H1 (cell line): Measurements from ENCODE around the gene HTN1. TPM values are rescaled to one million over a fixed set of nuclear protein-coding genes. Genes with fewer than 3 reads are reported as not detected.
"Not testable (repeated sequence)": the region's sequence is repeated elsewhere in the genome, so short reads cannot be mapped to it uniquely, and the experiment has no call there.

Experiments used
- CTCF ChIA-PET: fragments of 300-600 bp; sonication (Branson Sonifier 250); formaldehyde crosslinking; loops from one replicate; lab custom pipeline; 2021; ENCODE audit not compliant: partially characterized antibody; lab: Charles Lee
- POLR2A ChIA-PET: fragments of 300-600 bp; sonication (Branson Sonifier 250); formaldehyde crosslinking; loops from one replicate; lab custom pipeline; 2021; ENCODE audit warnings: inconsistent platforms; ENCODE audit not compliant: partially characterized antibody; lab: Charles Lee
- DNase-seq, 2 experiments: peaks; one replicate each; pipeline versions ENCODE4 v3.0.0 to v3.0.0-alpha.2; 2010 to 2022; ENCODE audit warnings: low spot score in 2 of 2, low read depth in 1 of 2, mixed read lengths in 1 of 2
- FAIRE-seq: peaks from 2 replicates; lab custom pipeline; 2011; peaks lifted over from hg19 to GRCh38; lab: Jason Lieb, UNC
- H2AFZ ChIP-seq: 2 replicates; pipeline ENCODE4 v1.8.1; 2012; ENCODE audit warnings: low read length, inconsistent platforms
- H2AK5ac ChIP-seq: 2 replicates; pipeline ENCODE4 v1.6.1; 2013; ENCODE audit warnings: low read depth, low read length
- H2BK120ac ChIP-seq: replicated peaks from 2 replicates; pipeline ENCODE3; 2013; ENCODE audit warnings: low read depth, low read length, inconsistent platforms
- H2BK12ac ChIP-seq: 2 replicates; pipeline ENCODE4 v1.6.1; 2013; ENCODE audit warnings: low read depth, low read length
- H2BK15ac ChIP-seq: 2 replicates; pipeline ENCODE4 v1.6.1; 2013; ENCODE audit warnings: low read length
- H2BK20ac ChIP-seq: 2 replicates; pipeline ENCODE4 v1.6.1; 2013; ENCODE audit warnings: low read length
- H2BK5ac ChIP-seq: 2 replicates; pipeline ENCODE4 v1.6.1; 2013; ENCODE audit warnings: low read depth, low read length
- H3K14ac ChIP-seq: 2 replicates; pipeline ENCODE4 v1.6.1; 2013; ENCODE audit warnings: inconsistent platforms; ENCODE audit not compliant: insufficient read length
- H3K18ac ChIP-seq: 2 replicates; pipeline ENCODE4 v1.6.1; 2013; ENCODE audit warnings: low read length; ENCODE audit errors: extremely low read depth
- H3K23ac ChIP-seq: 2 replicates; pipeline ENCODE4 v1.6.1; 2013; ENCODE audit warnings: inconsistent platforms; ENCODE audit not compliant: insufficient read length
- H3K23me2 ChIP-seq: 2 replicates; pipeline ENCODE4 v1.6.1; 2013; ENCODE audit warnings: low read depth, low read length
- H3K27ac ChIP-seq: 2 replicates; pipeline ENCODE4 v1.6.1; 2011; ENCODE audit warnings: low read depth, low read length, inconsistent platforms
- H3K27me3 ChIP-seq, 4 experiments: replicated peaks in 1 of 4; 1 replicate in 1 of 4; 2 replicates in 3 of 4; pipeline versions ENCODE4 v1.6.1 to v1.8.1; 2011 to 2013; ENCODE audit warnings: low read length in 3 of 4, mild to moderate bottlenecking in 3 of 4, inconsistent platforms in 2 of 4, mixed read lengths in 2 of 4, moderate library complexity in 1 of 4; ENCODE audit not compliant: control insufficient read depth in 3 of 4, insufficient read depth in 3 of 4; ENCODE audit errors: extremely low read depth in 1 of 4
- H3K36me3 ChIP-seq, 4 experiments: 2 replicates each; pipeline versions ENCODE4 v1.6.1 to v1.8.1; 2011 to 2013; ENCODE audit warnings: mild to moderate bottlenecking in 4 of 4, low read length in 3 of 4, moderate library complexity in 2 of 4, control low read depth in 1 of 4, inconsistent platforms in 1 of 4; ENCODE audit not compliant: insufficient read depth in 4 of 4, control insufficient read depth in 2 of 4
- H3K4ac ChIP-seq: replicated peaks from 2 replicates; pipeline ENCODE3; 2013; ENCODE audit warnings: low read length, low read depth, mixed read lengths, inconsistent platforms; ENCODE audit not compliant: insufficient read length
- H3K4me1 ChIP-seq, 4 experiments: replicated peaks in 1 of 4; 1 replicate in 1 of 4; 2 replicates in 3 of 4; pipeline versions ENCODE4 v1.6.1 to v1.8.1; 2011 to 2013; ENCODE audit warnings: low read length in 3 of 4, inconsistent platforms in 2 of 4, mixed read lengths in 1 of 4; ENCODE audit not compliant: insufficient read depth in 4 of 4, control insufficient read depth in 3 of 4
- H3K4me2 ChIP-seq, 2 experiments: 2 replicates each; pipeline versions ENCODE4 v1.6.1 to v1.8.1; 2011 to 2013; ENCODE audit warnings: low read depth in 2 of 2, low read length in 2 of 2, control low read depth in 1 of 2, inconsistent platforms in 1 of 2, mild to moderate bottlenecking in 1 of 2; ENCODE audit not compliant: insufficient read depth in 1 of 2
- H3K4me3 ChIP-seq, 4 experiments: fragments of 200-600, 300-600 bp in 1 of 4; sonication (generic), shearing (Covaris generic), sonication (Bioruptor Twin) in 1 of 4; 2 replicates each; pipeline versions ENCODE4 v1.5.1 to v1.8.1; 2011 to 2016; ENCODE audit warnings: low read length in 4 of 4, low read depth in 3 of 4, control low read depth in 2 of 4, inconsistent platforms in 2 of 4, mild to moderate bottlenecking in 2 of 4, mixed read lengths in 1 of 4, moderate library complexity in 1 of 4; ENCODE audit not compliant: insufficient read depth in 2 of 4; ENCODE audit errors: extremely low read depth in 1 of 4
- H3K56ac ChIP-seq: replicated peaks from 2 replicates; pipeline ENCODE3; 2013; ENCODE audit warnings: low read depth, mild to moderate bottlenecking, mixed read lengths, low read length, inconsistent platforms; ENCODE audit not compliant: insufficient read length
- H3K79me1 ChIP-seq: 2 replicates; pipeline ENCODE4 v1.6.1; 2013; ENCODE audit warnings: low read depth, low read length, control low read depth
- H3K79me2 ChIP-seq, 2 experiments: 2 replicates each; pipeline versions ENCODE4 v1.6.1 to v1.8.1; 2012 to 2013; ENCODE audit warnings: low read length in 2 of 2, mild to moderate bottlenecking in 2 of 2, inconsistent platforms in 1 of 2; ENCODE audit not compliant: insufficient read depth in 2 of 2, control insufficient read depth in 1 of 2
- H3K9ac ChIP-seq, 4 experiments: replicated peaks in 1 of 4; 1 replicate in 1 of 4; 2 replicates in 3 of 4; pipeline versions ENCODE4 v1.6.1 to v1.8.1; 2011 to 2013; ENCODE audit warnings: low read depth in 3 of 4, low read length in 3 of 4, control low read depth in 2 of 4, mild to moderate bottlenecking in 2 of 4, moderate library complexity in 2 of 4, inconsistent platforms in 1 of 4; ENCODE audit errors: extremely low read depth in 1 of 4
- H3K9me3 ChIP-seq, 2 experiments: 2 replicates each; pipeline versions ENCODE4 v1.6.1 to v1.8.1; 2012 to 2013; ENCODE audit warnings: mild to moderate bottlenecking in 2 of 2, moderate library complexity in 2 of 2, control low read depth in 1 of 2, inconsistent platforms in 1 of 2, low read depth in 1 of 2, low read length in 1 of 2, mixed read lengths in 1 of 2; ENCODE audit not compliant: insufficient read depth in 2 of 2
- H4K20me1 ChIP-seq, 2 experiments: replicated peaks in 1 of 2; 2 replicates each; pipeline versions ENCODE3 to v1.8.1; 2011 to 2013; ENCODE audit warnings: inconsistent platforms in 2 of 2, low read length in 2 of 2, mild to moderate bottlenecking in 1 of 2; ENCODE audit not compliant: insufficient read depth in 2 of 2, control insufficient read depth in 1 of 2
- H4K5ac ChIP-seq: 2 replicates; pipeline ENCODE4 v1.6.1; 2013; ENCODE audit warnings: low read length, low read depth, mixed read lengths, inconsistent platforms; ENCODE audit not compliant: insufficient read length
- H4K8ac ChIP-seq: 2 replicates; pipeline ENCODE4 v1.8.0; 2013; ENCODE audit warnings: mild to moderate bottlenecking, moderate library complexity, low read length, inconsistent platforms; ENCODE audit not compliant: insufficient read depth; ENCODE audit errors: extremely low read depth
- H4K91ac ChIP-seq: replicated peaks from 2 replicates; pipeline ENCODE3; 2013; ENCODE audit warnings: low read length, mixed read lengths, inconsistent platforms; ENCODE audit not compliant: insufficient read length
- WGBS, 2 experiments: shearing (Covaris generic) in 1 of 2; methylation state at CpG; one replicate each; pipeline versions ENCODE4 v1.1.6 to v1.1.7; 2013 to 2015; ENCODE audit warnings: low lambda C conversion rate in 2 of 2, mixed read lengths in 2 of 2, inconsistent platforms in 1 of 2, low coverage in 1 of 2, missing lambda C conversion rate in 1 of 2; ENCODE audit not compliant: insufficient replicate concordance in 2 of 2, insufficient coverage in 1 of 2, insufficient read length in 1 of 2; ENCODE audit errors: extremely low coverage in 1 of 2, missing lambda C conversion rate in 1 of 2; 5-methylcytosine and 5-hydroxymethylcytosine counted together
- polyA plus RNA-seq, 7 experiments: library from polyadenylated mRNA; depleted of rRNA in 3 of 7; stranded (reverse) in 5 of 7; unstranded in 2 of 7; fragments of >200 nt in 5 of 7; fragments of 200-250 nt in 2 of 7; gene quantifications; 1 replicate in 5 of 7; 2 replicates in 1 of 7; 4 replicates in 1 of 7; pipeline versions ENCODE4 v1.2.1 to v1.2.3, GENCODE V29; 2011 to 2013; ENCODE audit warnings: missing spikeins in 2 of 7, mixed read lengths in 2 of 7
- total RNA-seq: library from RNA; stranded (reverse); fragmentation: NEBNext Ultra II Directional; extraction: Animal tissue kit (Norgen Biotek cat#: 25700); gene quantifications from 2 replicates; pipeline ENCODE4 v1.2.1, GENCODE V29; 2021

The HTN1 gene
- total and polyA plus RNA-seq, 2 of the 8 experiments (the other 6 are each of a cell fraction or from before 2014, with no cell fraction given), result not detected

- H3K9ac ChIP-seq, H3K23me2 ChIP-seq, H3K14ac ChIP-seq, H2BK120ac ChIP-seq, H3K79me1 ChIP-seq, H2BK5ac ChIP-seq, H4K91ac ChIP-seq, H4K8ac ChIP-seq, H3K27me3 ChIP-seq, H3K79me2 ChIP-seq, H3K4me3 ChIP-seq, H3K4me1 ChIP-seq, H2AK5ac ChIP-seq, H3K18ac ChIP-seq, H2AFZ ChIP-seq, H3K56ac ChIP-seq, H3K4ac ChIP-seq, H4K5ac ChIP-seq, FAIRE-seq, H2BK12ac ChIP-seq, H3K9me3 ChIP-seq, H2BK20ac ChIP-seq, H2BK15ac ChIP-seq, H3K27ac ChIP-seq, POLR2A ChIA-PET, H4K20me1 ChIP-seq, H3K23ac ChIP-seq, H3K36me3 ChIP-seq, H3K4me2 ChIP-seq: not testable (repeated sequence)
- CTCF ChIA-PET, result interaction anchor here (1.3 kb wide), 1 partner anchor 165 kb away, joined by 4 read pairs; no protein-coding TSS in a partner anchor
- DNase-seq, result peak in 1 of 2 experiments; percentile 49
- 83% methylated on average over 6 of the region's 10 CpGs; no CpG with 5 or more reads in 1 of the 2 experiments for WGBS, 2 experiments
Observed at GRCh38 chr4:70019006-70019405, 31.2 kb upstream of the HTN1 start.
